H1 (cell line): ENCODE results near the gene CMSS1. TPM values are rescaled to one million over a fixed set of nuclear protein-coding genes. Genes with fewer than 3 reads are reported as not detected.

Source experiments
- CTCF ChIA-PET: fragments of 300-600 bp; sonication (Branson Sonifier 250); formaldehyde crosslinking; loops from one replicate; lab custom pipeline; 2021; ENCODE audit not compliant: partially characterized antibody; lab: Charles Lee
- POLR2A ChIA-PET: fragments of 300-600 bp; sonication (Branson Sonifier 250); formaldehyde crosslinking; loops from one replicate; lab custom pipeline; 2021; ENCODE audit warnings: inconsistent platforms; ENCODE audit not compliant: partially characterized antibody; lab: Charles Lee
- DNase-seq, 2 experiments: peaks; one replicate each; pipeline versions ENCODE4 v3.0.0 to v3.0.0-alpha.2; 2010 to 2022; ENCODE audit warnings: low spot score in 2 of 2, low read depth in 1 of 2, mixed read lengths in 1 of 2
- FAIRE-seq: peaks from 2 replicates; lab custom pipeline; 2011; peaks lifted over from hg19 to GRCh38; lab: Jason Lieb, UNC
- H2AFZ ChIP-seq: 2 replicates; pipeline ENCODE4 v1.8.1; 2012; ENCODE audit warnings: low read length, inconsistent platforms
- H2AK5ac ChIP-seq: 2 replicates; pipeline ENCODE4 v1.6.1; 2013; ENCODE audit warnings: low read depth, low read length
- H2BK120ac ChIP-seq: replicated peaks from 2 replicates; pipeline ENCODE3; 2013; ENCODE audit warnings: low read depth, low read length, inconsistent platforms
- H2BK12ac ChIP-seq: 2 replicates; pipeline ENCODE4 v1.6.1; 2013; ENCODE audit warnings: low read depth, low read length
- H2BK15ac ChIP-seq: 2 replicates; pipeline ENCODE4 v1.6.1; 2013; ENCODE audit warnings: low read length
- H2BK20ac ChIP-seq: 2 replicates; pipeline ENCODE4 v1.6.1; 2013; ENCODE audit warnings: low read length
- H2BK5ac ChIP-seq: 2 replicates; pipeline ENCODE4 v1.6.1; 2013; ENCODE audit warnings: low read depth, low read length
- H3K14ac ChIP-seq: 2 replicates; pipeline ENCODE4 v1.6.1; 2013; ENCODE audit warnings: inconsistent platforms; ENCODE audit not compliant: insufficient read length
- H3K18ac ChIP-seq: 2 replicates; pipeline ENCODE4 v1.6.1; 2013; ENCODE audit warnings: low read length; ENCODE audit errors: extremely low read depth
- H3K23ac ChIP-seq: 2 replicates; pipeline ENCODE4 v1.6.1; 2013; ENCODE audit warnings: inconsistent platforms; ENCODE audit not compliant: insufficient read length
- H3K23me2 ChIP-seq: 2 replicates; pipeline ENCODE4 v1.6.1; 2013; ENCODE audit warnings: low read depth, low read length
- H3K27ac ChIP-seq: 2 replicates; pipeline ENCODE4 v1.6.1; 2011; ENCODE audit warnings: low read depth, low read length, inconsistent platforms
- H3K27me3 ChIP-seq, 4 experiments: replicated peaks in 1 of 4; 1 replicate in 1 of 4; 2 replicates in 3 of 4; pipeline versions ENCODE4 v1.6.1 to v1.8.1; 2011 to 2013; ENCODE audit warnings: low read length in 3 of 4, mild to moderate bottlenecking in 3 of 4, inconsistent platforms in 2 of 4, mixed read lengths in 2 of 4, moderate library complexity in 1 of 4; ENCODE audit not compliant: control insufficient read depth in 3 of 4, insufficient read depth in 3 of 4; ENCODE audit errors: extremely low read depth in 1 of 4
- H3K36me3 ChIP-seq, 4 experiments: 2 replicates each; pipeline versions ENCODE4 v1.6.1 to v1.8.1; 2011 to 2013; ENCODE audit warnings: mild to moderate bottlenecking in 4 of 4, low read length in 3 of 4, moderate library complexity in 2 of 4, control low read depth in 1 of 4, inconsistent platforms in 1 of 4; ENCODE audit not compliant: insufficient read depth in 4 of 4, control insufficient read depth in 2 of 4
- H3K4ac ChIP-seq: replicated peaks from 2 replicates; pipeline ENCODE3; 2013; ENCODE audit warnings: low read length, low read depth, mixed read lengths, inconsistent platforms; ENCODE audit not compliant: insufficient read length
- H3K4me1 ChIP-seq, 4 experiments: replicated peaks in 1 of 4; 1 replicate in 1 of 4; 2 replicates in 3 of 4; pipeline versions ENCODE4 v1.6.1 to v1.8.1; 2011 to 2013; ENCODE audit warnings: low read length in 3 of 4, inconsistent platforms in 2 of 4, mixed read lengths in 1 of 4; ENCODE audit not compliant: insufficient read depth in 4 of 4, control insufficient read depth in 3 of 4
- H3K4me2 ChIP-seq, 2 experiments: 2 replicates each; pipeline versions ENCODE4 v1.6.1 to v1.8.1; 2011 to 2013; ENCODE audit warnings: low read depth in 2 of 2, low read length in 2 of 2, control low read depth in 1 of 2, inconsistent platforms in 1 of 2, mild to moderate bottlenecking in 1 of 2; ENCODE audit not compliant: insufficient read depth in 1 of 2
- H3K4me3 ChIP-seq, 4 experiments: fragments of 200-600, 300-600 bp in 1 of 4; sonication (generic), shearing (Covaris generic), sonication (Bioruptor Twin) in 1 of 4; 2 replicates each; pipeline versions ENCODE4 v1.5.1 to v1.8.1; 2011 to 2016; ENCODE audit warnings: low read length in 4 of 4, low read depth in 3 of 4, control low read depth in 2 of 4, inconsistent platforms in 2 of 4, mild to moderate bottlenecking in 2 of 4, mixed read lengths in 1 of 4, moderate library complexity in 1 of 4; ENCODE audit not compliant: insufficient read depth in 2 of 4; ENCODE audit errors: extremely low read depth in 1 of 4
- H3K56ac ChIP-seq: replicated peaks from 2 replicates; pipeline ENCODE3; 2013; ENCODE audit warnings: low read depth, mild to moderate bottlenecking, mixed read lengths, low read length, inconsistent platforms; ENCODE audit not compliant: insufficient read length
- H3K79me1 ChIP-seq: 2 replicates; pipeline ENCODE4 v1.6.1; 2013; ENCODE audit warnings: low read depth, low read length, control low read depth
- H3K79me2 ChIP-seq, 2 experiments: 2 replicates each; pipeline versions ENCODE4 v1.6.1 to v1.8.1; 2012 to 2013; ENCODE audit warnings: low read length in 2 of 2, mild to moderate bottlenecking in 2 of 2, inconsistent platforms in 1 of 2; ENCODE audit not compliant: insufficient read depth in 2 of 2, control insufficient read depth in 1 of 2
- H3K9ac ChIP-seq, 4 experiments: replicated peaks in 1 of 4; 1 replicate in 1 of 4; 2 replicates in 3 of 4; pipeline versions ENCODE4 v1.6.1 to v1.8.1; 2011 to 2013; ENCODE audit warnings: low read depth in 3 of 4, low read length in 3 of 4, control low read depth in 2 of 4, mild to moderate bottlenecking in 2 of 4, moderate library complexity in 2 of 4, inconsistent platforms in 1 of 4; ENCODE audit errors: extremely low read depth in 1 of 4
- H3K9me3 ChIP-seq, 2 experiments: 2 replicates each; pipeline versions ENCODE4 v1.6.1 to v1.8.1; 2012 to 2013; ENCODE audit warnings: mild to moderate bottlenecking in 2 of 2, moderate library complexity in 2 of 2, control low read depth in 1 of 2, inconsistent platforms in 1 of 2, low read depth in 1 of 2, low read length in 1 of 2, mixed read lengths in 1 of 2; ENCODE audit not compliant: insufficient read depth in 2 of 2
- H4K20me1 ChIP-seq, 2 experiments: replicated peaks in 1 of 2; 2 replicates each; pipeline versions ENCODE3 to v1.8.1; 2011 to 2013; ENCODE audit warnings: inconsistent platforms in 2 of 2, low read length in 2 of 2, mild to moderate bottlenecking in 1 of 2; ENCODE audit not compliant: insufficient read depth in 2 of 2, control insufficient read depth in 1 of 2
- H4K5ac ChIP-seq: 2 replicates; pipeline ENCODE4 v1.6.1; 2013; ENCODE audit warnings: low read length, low read depth, mixed read lengths, inconsistent platforms; ENCODE audit not compliant: insufficient read length
- H4K8ac ChIP-seq: 2 replicates; pipeline ENCODE4 v1.8.0; 2013; ENCODE audit warnings: mild to moderate bottlenecking, moderate library complexity, low read length, inconsistent platforms; ENCODE audit not compliant: insufficient read depth; ENCODE audit errors: extremely low read depth
- H4K91ac ChIP-seq: replicated peaks from 2 replicates; pipeline ENCODE3; 2013; ENCODE audit warnings: low read length, mixed read lengths, inconsistent platforms; ENCODE audit not compliant: insufficient read length
- CREB1 ChIP-seq: IDR thresholded peaks from 2 replicates; pipeline ENCODE4 v1.6.1; 2012; ENCODE audit warnings: inconsistent platforms
- HDAC2 ChIP-seq, 2 experiments: fragments of 300-600 bp in 1 of 2; sonication (generic) in 1 of 2; IDR thresholded peaks; 2 replicates each; pipeline ENCODE4 v1.6.1; 2011 to 2012; ENCODE audit warnings: low read depth in 2 of 2, low read length in 2 of 2, mild to moderate bottlenecking in 2 of 2, moderate library complexity in 2 of 2, borderline replicate concordance in 1 of 2, inconsistent platforms in 1 of 2
- SIX5 ChIP-seq: IDR thresholded peaks from 2 replicates; pipeline ENCODE4 v1.6.1; 2011; ENCODE audit warnings: mild to moderate bottlenecking, low read depth, low read length
- WGBS, 2 experiments: shearing (Covaris generic) in 1 of 2; methylation state at CpG; one replicate each; pipeline versions ENCODE4 v1.1.6 to v1.1.7; 2013 to 2015; ENCODE audit warnings: low lambda C conversion rate in 2 of 2, mixed read lengths in 2 of 2, inconsistent platforms in 1 of 2, low coverage in 1 of 2, missing lambda C conversion rate in 1 of 2; ENCODE audit not compliant: insufficient replicate concordance in 2 of 2, insufficient coverage in 1 of 2, insufficient read length in 1 of 2; ENCODE audit errors: extremely low coverage in 1 of 2, missing lambda C conversion rate in 1 of 2; 5-methylcytosine and 5-hydroxymethylcytosine counted together
- polyA plus RNA-seq, 7 experiments: library from polyadenylated mRNA; depleted of rRNA in 3 of 7; stranded (reverse) in 5 of 7; unstranded in 2 of 7; fragments of >200 nt in 5 of 7; fragments of 200-250 nt in 2 of 7; gene quantifications; 1 replicate in 5 of 7; 2 replicates in 1 of 7; 4 replicates in 1 of 7; pipeline versions ENCODE4 v1.2.1 to v1.2.3, GENCODE V29; 2011 to 2013; ENCODE audit warnings: missing spikeins in 2 of 7, mixed read lengths in 2 of 7
- total RNA-seq: library from RNA; stranded (reverse); fragmentation: NEBNext Ultra II Directional; extraction: Animal tissue kit (Norgen Biotek cat#: 25700); gene quantifications from 2 replicates; pipeline ENCODE4 v1.2.1, GENCODE V29; 2021

The CMSS1 gene
- total and polyA plus RNA-seq, 2 of the 8 experiments (the other 6 are each of a cell fraction or from before 2014, with no cell fraction given): 15.2 to 75.1 TPM

DNA sequence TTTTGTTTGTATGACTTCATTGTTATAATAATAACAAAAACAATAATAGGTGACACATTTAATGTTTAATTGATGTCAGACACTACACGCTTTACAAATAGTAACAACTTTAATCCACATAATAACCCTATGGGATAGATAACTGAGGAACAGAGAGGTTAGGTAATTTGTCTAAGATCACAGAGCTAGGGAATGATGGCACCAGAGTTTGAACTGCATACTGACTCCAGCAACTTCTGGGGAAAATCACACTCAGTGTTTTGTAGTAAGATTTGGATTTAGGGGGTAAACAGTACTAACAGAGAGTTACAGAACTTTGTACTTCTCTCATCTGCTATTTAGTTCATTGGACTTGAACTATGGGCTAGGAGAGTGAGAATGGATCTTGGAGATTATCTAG is 66.0 kb downstream of the CMSS1 start:
- Histone ChIP-seq H2BK12ac (no peak overlapping the region), H2BK15ac (no peak overlapping the region), H3K79me2 (no peaks in the 10 kb centered on the region), H3K36me3 (no peaks in the 10 kb centered on the region), H3K23me2 (no peaks in the 10 kb centered on the region), H3K4me3 (no peak overlapping the region), H3K18ac (no peak overlapping the region), H3K14ac (no peak overlapping the region), H2BK5ac (no peak overlapping the region), H4K8ac (no peak overlapping the region), H3K27me3 (peaks cover 1 to 13% (median 3%) of the 10 kb centered on the region in 4 experiments; a peak in 6 of 7 replicates), H3K23ac (no peak overlapping the region), H3K9ac (no peak overlapping the region), H3K9me3 (no peaks in the 10 kb centered on the region), H4K20me1 (peaks cover 3 to 4% of the 10 kb centered on the region in 2 experiments), H3K56ac (no peak overlapping the region), H2BK120ac (no peak overlapping the region), H4K5ac (no peak overlapping the region), H3K79me1 (no peaks in the 10 kb centered on the region; the same call in 1 of the 2 replicates), H3K4me2 (no peak overlapping the region), H2BK20ac (no peak overlapping the region), H3K4ac (no peak overlapping the region), H2AK5ac (no peak overlapping the region), H3K27ac (no peak overlapping the region), H3K4me1 (no peaks in the 10 kb centered on the region), H4K91ac (no peak overlapping the region), H2AFZ (no peak overlapping the region)
- ChIA-PET CTCF (no interaction called here), POLR2A (no interaction called here)
- FAIRE-seq: no peak
- WGBS, 2 experiments: 89% methylated on average over 1 of the region's 1 CpG; no CpG with 5 or more reads in 1 of the 2 experiments
- DNase-seq: no peak
- TF ChIP-seq SIX5: no peak
- no peak for TF ChIP-seq CREB1
- no peak for TF ChIP-seq HDAC2 (IDR thresholded peaks at IDR 0.05; ENCODE audit: borderline replicate concordance in 1 of 2, low read depth in 2 of 2, low read length in 2 of 2)
